ENCODE data around the gene AP4M1.

DNA sequence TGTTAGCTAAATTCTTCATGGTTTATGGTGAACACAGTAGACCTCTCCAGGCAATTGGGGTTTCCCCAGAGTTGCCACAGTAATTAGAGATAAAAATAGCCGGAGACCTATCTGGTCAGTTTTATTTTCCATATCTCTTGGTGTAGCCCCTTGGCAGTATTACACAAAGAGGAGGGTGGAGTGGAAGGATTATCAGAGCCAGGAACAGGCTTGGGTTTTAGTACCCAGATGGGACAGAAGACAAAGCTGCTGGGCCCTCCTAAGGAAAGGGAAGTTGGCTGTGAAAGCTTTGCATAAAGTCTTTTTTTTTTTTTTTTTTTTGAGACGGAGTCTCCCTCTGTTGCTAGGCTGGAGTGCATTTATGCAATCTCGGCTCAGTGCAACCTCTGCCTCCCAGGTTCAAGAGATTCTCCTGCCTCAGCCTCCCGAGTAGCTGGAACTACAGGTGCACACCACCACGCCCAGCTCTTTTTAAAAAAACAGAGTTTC, 42.1 kb upstream of the AP4M1 start:
- TF ChIP-seq POLR2A (IDR thresholded peaks at IDR 0.05): no peak
- TF ChIP-seq, protein P1, sequence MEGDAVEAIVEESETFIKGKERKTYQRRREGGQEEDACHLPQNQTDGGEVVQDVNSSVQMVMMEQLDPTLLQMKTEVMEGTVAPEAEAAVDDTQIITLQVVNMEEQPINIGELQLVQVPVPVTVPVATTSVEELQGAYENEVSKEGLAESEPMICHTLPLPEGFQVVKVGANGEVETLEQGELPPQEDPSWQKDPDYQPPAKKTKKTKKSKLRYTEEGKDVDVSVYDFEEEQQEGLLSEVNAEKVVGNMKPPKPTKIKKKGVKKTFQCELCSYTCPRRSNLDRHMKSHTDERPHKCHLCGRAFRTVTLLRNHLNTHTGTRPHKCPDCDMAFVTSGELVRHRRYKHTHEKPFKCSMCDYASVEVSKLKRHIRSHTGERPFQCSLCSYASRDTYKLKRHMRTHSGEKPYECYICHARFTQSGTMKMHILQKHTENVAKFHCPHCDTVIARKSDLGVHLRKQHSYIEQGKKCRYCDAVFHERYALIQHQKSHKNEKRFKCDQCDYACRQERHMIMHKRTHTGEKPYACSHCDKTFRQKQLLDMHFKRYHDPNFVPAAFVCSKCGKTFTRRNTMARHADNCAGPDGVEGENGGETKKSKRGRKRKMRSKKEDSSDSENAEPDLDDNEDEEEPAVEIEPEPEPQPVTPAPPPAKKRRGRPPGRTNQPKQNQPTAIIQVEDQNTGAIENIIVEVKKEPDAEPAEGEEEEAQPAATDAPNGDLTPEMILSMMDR (IDR thresholded peaks at IDR 0.05): no peak

All from breast epithelium (tissue), 3 donors.